GM12878 (cell line): Measurements from ENCODE around the gene MARVELD1. TPM values are rescaled to one million over a fixed set of nuclear protein-coding genes. Genes with fewer than 3 reads are reported as not detected.
A peak's percentile ranks its signal among the peaks of the same experiment; 100 is the strongest.

Experiments
- ATAC-seq: fragments of 200-7000 bp; cut with Tn5 transposase; 3 replicates; pipeline ENCODE4 v1.9.1; 2020; ENCODE audit warnings: mild to moderate bottlenecking, moderate library complexity
- BruUV-seq: library from RNA; stranded (reverse); fragments of 400-500 nt; replicated peaks from 2 replicates; lab custom pipeline; 2021; lab: Mats Ljungman, UMichigan
- CTCF ChIA-PET: fragments of 300-600 bp; sonication (Branson Sonifier 250); formaldehyde crosslinking; extraction: SDS; loops from one replicate; lab custom pipeline; 2021; ENCODE audit warnings: inconsistent platforms; lab: Yijun Ruan, JAX
- POLR2A ChIA-PET: fragments of 350-600 bp; formaldehyde crosslinking; extraction: SDS; loops from one replicate; lab custom pipeline; 2021; ENCODE audit warnings: inconsistent platforms; lab: Charles Lee
- RAD21 ChIA-PET: fragments of 300-600 bp; sonication (Branson Sonifier 250); formaldehyde crosslinking; loops from one replicate; lab custom pipeline; 2023; ENCODE audit warnings: antibody characterized with exemption; ENCODE audit not compliant: unreplicated experiment; lab: Charles Lee
- SMC1A ChIA-PET: fragments of 300-600 bp; sonication (Branson Sonifier 250); formaldehyde crosslinking; loops from one replicate; lab custom pipeline; 2023; ENCODE audit not compliant: unreplicated experiment, uncharacterized antibody; lab: Charles Lee
- DNase-seq: peaks from one replicate; pipeline ENCODE4 v3.0.0-alpha.2; 2011; ENCODE audit warnings: low read depth, low spot score
- FAIRE-seq: peaks from 3 replicates; lab custom pipeline; 2011; peaks lifted over from hg19 to GRCh38; lab: Jason Lieb, UNC
- H2AFZ ChIP-seq: 2 replicates; pipeline ENCODE4 v1.6.0; 2011; ENCODE audit warnings: low read depth, low read length, control low read depth; ENCODE audit not compliant: control insufficient read depth
- H3K27ac ChIP-seq: 2 replicates; pipeline ENCODE4 v1.5.1; 2011; ENCODE audit warnings: control low read depth; ENCODE audit not compliant: control insufficient read depth, insufficient read depth
- H3K27me3 ChIP-seq, 2 experiments: replicated peaks in 1 of 2; 2 replicates each; pipeline versions ENCODE4 v1.6.0 to v1.6.1; 2011; ENCODE audit warnings: low read length in 1 of 2; ENCODE audit not compliant: control insufficient read depth in 2 of 2, insufficient read depth in 2 of 2
- H3K36me3 ChIP-seq, 2 experiments: 2 replicates each; pipeline ENCODE4 v1.5.1; 2011; ENCODE audit warnings: low read length in 1 of 2; ENCODE audit not compliant: control insufficient read depth in 2 of 2, insufficient read depth in 2 of 2
- H3K4me1 ChIP-seq: 2 replicates; pipeline ENCODE4 v1.6.1; 2011; ENCODE audit warnings: mild to moderate bottlenecking, low read length, moderate library complexity, mixed read lengths; ENCODE audit not compliant: control insufficient read depth, insufficient read depth
- H3K4me2 ChIP-seq: 2 replicates; pipeline ENCODE4 v1.6.0; 2011; ENCODE audit warnings: control low read depth; ENCODE audit not compliant: control insufficient read depth, insufficient read depth
- H3K4me3 ChIP-seq: fragments of 200-600 bp; sonication (generic); 2 replicates; pipeline ENCODE4 v1.5.1; 2016
- H3K79me2 ChIP-seq: 2 replicates; pipeline ENCODE4 v1.6.0; 2011; ENCODE audit warnings: low read length; ENCODE audit not compliant: control insufficient read depth, insufficient read depth
- H3K9ac ChIP-seq: 2 replicates; pipeline ENCODE4 v1.8.0; 2011; ENCODE audit warnings: low read length, control low read depth, mixed read lengths; ENCODE audit not compliant: control insufficient read depth, insufficient read depth
- H3K9me3 ChIP-seq: replicated peaks from 3 replicates; pipeline ENCODE4 v1.5.1; 2011; ENCODE audit warnings: mild to moderate bottlenecking, low read length; ENCODE audit not compliant: control insufficient read depth, insufficient read depth
- H4K20me1 ChIP-seq: 2 replicates; pipeline ENCODE4 v1.6.0; 2011; ENCODE audit not compliant: control insufficient read depth, insufficient read depth
- EGR1 ChIP-seq, 2 experiments: IDR thresholded peaks; 1 replicate in 1 of 2; 2 replicates in 1 of 2; pipeline ENCODE4 v1.6.1; 2011 to 2012; ENCODE audit warnings: low read depth in 2 of 2, low read length in 2 of 2, borderline replicate concordance in 1 of 2, mild to moderate bottlenecking in 1 of 2, moderate library complexity in 1 of 2
- RAD21 ChIP-seq: IDR thresholded peaks from 2 replicates; pipeline ENCODE4 v1.6.1; 2011; ENCODE audit warnings: mild to moderate bottlenecking, low read depth, low read length, moderate library complexity; ENCODE audit not compliant: insufficient read depth
- SMC3 ChIP-seq: IDR thresholded peaks from 2 replicates; pipeline ENCODE4 v1.6.1; 2011; ENCODE audit warnings: low read length, improper control_type of control experiment, borderline replicate concordance
- YY1 ChIP-seq: IDR thresholded peaks from 2 replicates; pipeline ENCODE4 v1.6.1; 2011; ENCODE audit warnings: low read depth, mild to moderate bottlenecking, low read length
- ZSCAN29 ChIP-seq: fragments of 450-650 bp; IDR thresholded peaks from 2 replicates; pipeline ENCODE4 v1.6.1; 2017; ENCODE audit warnings: mild to moderate bottlenecking, moderate library complexity
- WGBS: methylation state at CpG from one replicate; pipeline ENCODE4 v1.1.6; 2016; ENCODE audit warnings: low lambda C conversion rate; ENCODE audit not compliant: insufficient replicate concordance, insufficient coverage; ENCODE audit errors: missing lambda C conversion rate; 5-methylcytosine and 5-hydroxymethylcytosine counted together
- in situ Hi-C: fragments of 300-500 bp; cut with MboI; formaldehyde crosslinking; loops from 9 replicates; pipeline ENCODE4 v1.14.3; 2018; ENCODE audit warnings: mixed read lengths
- intact Hi-C: fragments of 100-400 bp; cut with micrococcal nuclease; formaldehyde crosslinking; loops from one replicate; pipeline ENCODE4 v1.14.2; 2022; ENCODE audit not compliant: unreplicated experiment
- polyA plus RNA-seq, 11 experiments: library from polyadenylated mRNA; depleted of rRNA in 4 of 11; unstranded in 6 of 11; stranded (reverse) in 5 of 11; fragments of >200 nt; fragmentation: Nextera tagmentation in 4 of 11; fragmentation: Illumina TruSeq in 1 of 11; extraction: Ambion mirVana in 4 of 11; extraction: Trizol in 1 of 11; gene quantifications; 1 replicate in 1 of 11; 2 replicates in 10 of 11; pipeline versions ENCODE4 v1.2.1 to v1.2.3, GENCODE V29; 2011 to 2016; ENCODE audit warnings: inconsistent platforms in 2 of 11, missing spikeins in 2 of 11, low read depth in 1 of 11
- total RNA-seq, 4 experiments: library from RNA; depleted of rRNA in 3 of 4; stranded (reverse); fragments of >200 nt in 3 of 4; fragmentation: Illumina TruSeq in 1 of 4; extraction: Trizol in 1 of 4; gene quantifications; 2 replicates each; pipeline versions ENCODE4 v1.2.1 to v1.2.3, GENCODE V29; 2013 to 2021
- TF ChIP-seq, protein P1 (sequence below), 3 experiments: IDR thresholded peaks in 2 of 3; conservative IDR thresholded peaks in 1 of 3; 2 replicates each; pipeline ENCODE4 v1.5.1; 2011; ENCODE audit warnings: low read depth in 3 of 3, low read length in 3 of 3, mild to moderate bottlenecking in 3 of 3, control low read depth in 2 of 3, moderate library complexity in 2 of 3, inconsistent platforms in 1 of 3, mixed read lengths in 1 of 3; ENCODE audit not compliant: control insufficient read depth in 2 of 3, insufficient read depth in 1 of 3; ENCODE audit errors: extremely low read depth in 1 of 3

MARVELD1 gene
- total and polyA plus RNA-seq, 10 of the 15 experiments (the other 5 are each of a cell fraction or from before 2014, with no cell fraction given) = 0.54 to 8.4 (median 3.2) TPM

DNA sequence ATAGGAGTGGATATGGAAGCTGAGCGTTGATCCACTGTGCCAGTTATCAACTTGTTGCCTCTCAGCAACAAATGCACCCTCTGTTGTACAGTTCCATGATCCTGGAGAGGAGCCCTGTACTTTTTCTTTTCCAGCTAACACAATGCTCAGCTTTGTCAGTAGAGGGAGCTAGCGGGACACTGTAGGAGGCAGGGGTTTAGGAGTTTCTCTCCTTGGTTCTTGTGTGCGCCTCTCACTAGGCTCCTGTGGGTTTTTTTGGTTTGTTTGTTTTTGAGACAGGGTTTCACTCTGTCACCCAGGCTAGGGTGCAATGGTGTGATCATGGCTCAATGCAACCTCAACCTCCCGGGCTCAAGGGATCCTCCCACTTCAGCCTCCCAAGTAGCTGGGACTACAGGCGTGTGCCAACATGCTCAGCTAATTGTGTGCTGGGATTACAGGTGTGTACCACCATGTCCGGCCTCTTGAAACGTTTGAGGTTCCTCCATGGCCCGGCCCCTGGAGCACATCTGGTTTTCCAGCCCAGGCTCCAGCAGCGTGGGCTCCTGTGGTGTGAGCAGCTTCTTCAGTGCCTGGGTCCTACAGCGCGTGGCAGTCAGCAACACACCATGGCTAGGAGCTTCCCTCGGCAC, 12.0 kb upstream of the MARVELD1 start:
- in situ Hi-C loops = no loop called here
- H3K79me2 ChIP-seq = no peaks in the 10 kb centered on the region
- POLR2A ChIA-PET = interaction anchor here (0.8 to 1.2 kb wide), 3 partner anchors 19 to 35 kb away, joined by 3 to 6 read pairs (median 4); partner anchors contain the start of gene ZFYVE27
- intact Hi-C loops = loop anchor here (1.0 to 10.0 kb wide), 2 partner anchors 30 to 343 kb away; no protein-coding TSS in a partner anchor
- no peak overlapping the region for H3K27ac ChIP-seq
- peak; percentile 75 for FAIRE-seq
- CTCF ChIA-PET = interaction anchor here (0.6 to 14.9 kb wide), 28 partner anchors 8 to 1298 kb away, joined by 3 to 416 read pairs (median 4); partner anchors contain the start of genes ANKRD2, AVPI1, MARVELD1 and ZFYVE27
- SMC1A ChIA-PET = interaction anchor here (1.0 to 6.4 kb wide), 11 partner anchors 8 to 340 kb away, joined by 4 to 38 read pairs (median 6); partner anchors contain the start of genes AVPI1 and ZFYVE27
- no peak overlapping the region for H3K4me2 ChIP-seq
- BruUV-seq = no TSS peak
- H3K27me3 ChIP-seq = no peaks in the 10 kb centered on the region; a peak in 2 of 4 replicates
- TF ChIP-seq YY1 = peak; percentile 23; the same call in 1 of the 2 replicates
- TF ChIP-seq ZSCAN29 = no peak
- no peak for TF ChIP-seq EGR1 (IDR thresholded peaks at IDR 0.05; ENCODE audit: borderline replicate concordance in 1 of 2, low read depth in 2 of 2, low read length in 2 of 2)
- peak; percentile 73; the same call in 1 of the 2 replicates for TF ChIP-seq SMC3
- TF ChIP-seq RAD21 = peak; percentile 89
- TF ChIP-seq, protein P1, sequence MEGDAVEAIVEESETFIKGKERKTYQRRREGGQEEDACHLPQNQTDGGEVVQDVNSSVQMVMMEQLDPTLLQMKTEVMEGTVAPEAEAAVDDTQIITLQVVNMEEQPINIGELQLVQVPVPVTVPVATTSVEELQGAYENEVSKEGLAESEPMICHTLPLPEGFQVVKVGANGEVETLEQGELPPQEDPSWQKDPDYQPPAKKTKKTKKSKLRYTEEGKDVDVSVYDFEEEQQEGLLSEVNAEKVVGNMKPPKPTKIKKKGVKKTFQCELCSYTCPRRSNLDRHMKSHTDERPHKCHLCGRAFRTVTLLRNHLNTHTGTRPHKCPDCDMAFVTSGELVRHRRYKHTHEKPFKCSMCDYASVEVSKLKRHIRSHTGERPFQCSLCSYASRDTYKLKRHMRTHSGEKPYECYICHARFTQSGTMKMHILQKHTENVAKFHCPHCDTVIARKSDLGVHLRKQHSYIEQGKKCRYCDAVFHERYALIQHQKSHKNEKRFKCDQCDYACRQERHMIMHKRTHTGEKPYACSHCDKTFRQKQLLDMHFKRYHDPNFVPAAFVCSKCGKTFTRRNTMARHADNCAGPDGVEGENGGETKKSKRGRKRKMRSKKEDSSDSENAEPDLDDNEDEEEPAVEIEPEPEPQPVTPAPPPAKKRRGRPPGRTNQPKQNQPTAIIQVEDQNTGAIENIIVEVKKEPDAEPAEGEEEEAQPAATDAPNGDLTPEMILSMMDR (IDR thresholded peaks at IDR 0.05 in 2 of 3, conservative IDR thresholded peaks at IDR 0.05 in 1 of 3; ENCODE audit: control insufficient read depth in 2 of 3, extremely low read depth in 1 of 3, insufficient read depth in 1 of 3, low read depth in 3 of 3, low read length in 3 of 3) = peak; percentile 87 to 91 (median 89)
- no peak overlapping the region; the same call in 1 of the 2 replicates for H2AFZ ChIP-seq
- RAD21 ChIA-PET = interaction anchor here (0.5 to 3.9 kb wide), 17 partner anchors 8 to 341 kb away, joined by 3 to 24 read pairs (median 6); partner anchors contain the start of genes ANKRD2, AVPI1 and ZFYVE27
- no peaks in the 10 kb centered on the region for H3K36me3 ChIP-seq
- 36% methylated on average over 12 of the region's 12 CpGs for WGBS
- H3K9me3 ChIP-seq = no peaks in the 10 kb centered on the region
- ATAC-seq = peak; percentile 96
- no peak overlapping the region for H3K4me3 ChIP-seq
- H3K9ac ChIP-seq = no peak overlapping the region
- no peaks in the 10 kb centered on the region for H4K20me1 ChIP-seq
- no peak for DNase-seq
- 0 out of 2 replicates have a peak, but pooled peaks cover 3% of the 10 kb centered on the region for H3K4me1 ChIP-seq
